ENCODE data around the gene AP2A2.

DNA sequence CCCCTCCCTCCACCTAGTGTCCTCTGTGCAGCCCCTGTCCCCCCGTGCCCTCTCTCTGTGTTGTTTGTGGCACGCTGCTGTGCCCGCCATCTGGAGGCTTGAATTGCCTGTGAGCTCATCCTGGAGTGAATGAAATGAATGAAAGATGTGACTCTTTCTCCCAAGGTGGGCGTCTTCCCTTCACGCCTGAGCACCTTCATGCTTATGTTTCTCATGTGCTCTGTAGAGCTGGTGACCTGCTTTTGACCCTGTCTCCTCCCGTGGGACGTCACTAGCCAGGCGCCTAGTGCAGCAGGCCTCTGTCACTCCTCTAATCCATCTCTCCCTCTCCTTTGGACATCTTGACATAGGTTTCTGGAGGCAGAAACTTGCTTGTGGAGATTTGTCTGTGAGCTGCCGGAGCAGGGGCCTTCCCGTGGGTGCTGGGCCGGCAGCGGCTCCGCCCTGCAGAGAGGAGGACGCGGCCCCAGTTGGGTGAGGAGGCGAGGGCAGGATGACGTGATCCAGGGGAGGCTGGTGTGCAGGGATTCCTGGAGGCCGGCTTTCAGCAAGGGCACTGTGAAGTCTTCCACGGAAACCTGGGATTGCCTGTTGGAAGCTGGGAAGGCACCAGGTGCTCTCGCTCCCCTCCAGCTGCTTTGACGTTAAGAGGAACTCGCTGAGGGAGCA, 70.2 kb downstream of the AP2A2 start:
- TF ChIP-seq, protein P1, sequence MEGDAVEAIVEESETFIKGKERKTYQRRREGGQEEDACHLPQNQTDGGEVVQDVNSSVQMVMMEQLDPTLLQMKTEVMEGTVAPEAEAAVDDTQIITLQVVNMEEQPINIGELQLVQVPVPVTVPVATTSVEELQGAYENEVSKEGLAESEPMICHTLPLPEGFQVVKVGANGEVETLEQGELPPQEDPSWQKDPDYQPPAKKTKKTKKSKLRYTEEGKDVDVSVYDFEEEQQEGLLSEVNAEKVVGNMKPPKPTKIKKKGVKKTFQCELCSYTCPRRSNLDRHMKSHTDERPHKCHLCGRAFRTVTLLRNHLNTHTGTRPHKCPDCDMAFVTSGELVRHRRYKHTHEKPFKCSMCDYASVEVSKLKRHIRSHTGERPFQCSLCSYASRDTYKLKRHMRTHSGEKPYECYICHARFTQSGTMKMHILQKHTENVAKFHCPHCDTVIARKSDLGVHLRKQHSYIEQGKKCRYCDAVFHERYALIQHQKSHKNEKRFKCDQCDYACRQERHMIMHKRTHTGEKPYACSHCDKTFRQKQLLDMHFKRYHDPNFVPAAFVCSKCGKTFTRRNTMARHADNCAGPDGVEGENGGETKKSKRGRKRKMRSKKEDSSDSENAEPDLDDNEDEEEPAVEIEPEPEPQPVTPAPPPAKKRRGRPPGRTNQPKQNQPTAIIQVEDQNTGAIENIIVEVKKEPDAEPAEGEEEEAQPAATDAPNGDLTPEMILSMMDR (IDR thresholded peaks at IDR 0.05; ENCODE audit: insufficient read depth, low read depth, low read length): no peak
- no peak for TF ChIP-seq EZH2 (IDR thresholded peaks at IDR 0.05; ENCODE audit: insufficient read depth, low read length)
